ENCODE data around the gene GSK3B. TPM values are rescaled to one million over a fixed set of nuclear protein-coding genes. Genes with fewer than 3 reads are reported as not detected.

The GSK3B gene
- total and polyA plus RNA-seq, 10 of the 15 experiments (the other 5 are each of a cell fraction or from before 2014, with no cell fraction given): 8.5 to 49.8 (median 25.5) TPM

GRCh38 chr3:119945291-119945690, 149.0 kb downstream of the GSK3B start:
- peaks cover 0 to 6% of the 10 kb centered on the region in 2 experiments; a peak in 1 of 4 replicates for H3K36me3 ChIP-seq (ENCODE audit: control insufficient read depth in 2 of 2, insufficient read depth in 2 of 2, low read length in 1 of 2)
- no peaks in the 10 kb centered on the region for H3K27me3 ChIP-seq (replicated peaks in 1 of 2; ENCODE audit: control insufficient read depth in 2 of 2, insufficient read depth in 2 of 2, low read length in 1 of 2)
- ChIA-PET SMC1A (ENCODE audit: uncharacterized antibody, unreplicated experiment) (interaction anchor here (0.7 to 1.3 kb wide), 6 partner anchors 11 to 236 kb away, joined by 3 to 4 read pairs (median 3); no protein-coding TSS in a partner anchor), POLR2A (interaction anchor here (0.6 to 1.1 kb wide), 2 partner anchors 8 to 25 kb away, joined by 3 read pairs; no protein-coding TSS in a partner anchor), RAD21 (ENCODE audit: unreplicated experiment) (interaction anchor here (1.1 kb wide), 1 partner anchor 8 kb away, joined by 4 read pairs; no protein-coding TSS in a partner anchor), CTCF (interaction anchor here (1.4 kb wide), 1 partner anchor 202 kb away, joined by 4 read pairs; no protein-coding TSS in a partner anchor)
- no TSS peak for BruUV-seq (replicated peaks)
- intact Hi-C loops (cut with micrococcal nuclease; ENCODE audit: unreplicated experiment) (no loop called here), in situ Hi-C loops (cut with MboI) (no loop called here)
- H3K4me1 ChIP-seq (ENCODE audit: control insufficient read depth, insufficient read depth, low read length): peaks cover 16% of the 10 kb centered on the region
- DNase-seq (ENCODE audit: low read depth, low spot score): no peak
- no peak for TF ChIP-seq BHLHE40 (IDR thresholded peaks at IDR 0.05; ENCODE audit: borderline replicate concordance in 1 of 2, low read depth in 2 of 2, low read length in 1 of 2)
- no peak for TF ChIP-seq WRNIP1 (IDR thresholded peaks at IDR 0.05; ENCODE audit: borderline replicate concordance, low read depth, low read length)
- TF ChIP-seq MEF2A (IDR thresholded peaks at IDR 0.05; ENCODE audit: insufficient read depth, low read depth, low read length): no peak
- no peak for TF ChIP-seq SMAD5 (IDR thresholded peaks at IDR 0.05; ENCODE audit: low read depth)
- TF ChIP-seq BCL11A (IDR thresholded peaks at IDR 0.05; ENCODE audit: low read depth, low read length): no peak
- no peak for TF ChIP-seq FOXK2 (IDR thresholded peaks at IDR 0.05)
- no peak for TF ChIP-seq HSF1 (IDR thresholded peaks at IDR 0.05; ENCODE audit: low read depth, low read length)
- TF ChIP-seq CUX1 (IDR thresholded peaks at IDR 0.05; ENCODE audit: insufficient replicate concordance, low read depth, low read length): no peak
- TF ChIP-seq CREM (IDR thresholded peaks at IDR 0.05; ENCODE audit: low read depth): no peak
- TF ChIP-seq ZNF207 (IDR thresholded peaks at IDR 0.05; ENCODE audit: borderline replicate concordance): no peak
- no peak for TF ChIP-seq NBN (IDR thresholded peaks at IDR 0.05)
- TF ChIP-seq RAD21 (IDR thresholded peaks at IDR 0.05; ENCODE audit: insufficient read depth, low read depth, low read length): no peak
- WGBS (ENCODE audit: insufficient coverage, insufficient replicate concordance, low lambda C conversion rate, missing lambda C conversion rate): 5% methylated on average over 1 of the region's 1 CpG
- peaks cover 26% of the 10 kb centered on the region for H3K79me2 ChIP-seq (ENCODE audit: control insufficient read depth, insufficient read depth, low read length)
- H3K27ac ChIP-seq (ENCODE audit: control insufficient read depth, insufficient read depth): no peak overlapping the region
- H3K9ac ChIP-seq (ENCODE audit: control insufficient read depth, insufficient read depth, low read length): no peak overlapping the region
- ATAC-seq: 0 out of 3 replicates have a peak, but pooled peaks have one; percentile 35
- H2AFZ ChIP-seq (ENCODE audit: control insufficient read depth, low read depth, low read length): no peak overlapping the region
- no peak overlapping the region for H3K4me2 ChIP-seq (ENCODE audit: control insufficient read depth, insufficient read depth)
- no peaks in the 10 kb centered on the region for H3K9me3 ChIP-seq (replicated peaks; ENCODE audit: control insufficient read depth, insufficient read depth, low read length)
- no peak overlapping the region for H3K4me3 ChIP-seq
- H4K20me1 ChIP-seq (ENCODE audit: control insufficient read depth, insufficient read depth): no peaks in the 10 kb centered on the region
- FAIRE-seq: no peak
